Activated CD4-positive, CD25-positive, alpha-beta regulatory T cell treated with anti-CD3 and anti-CD28 coated beads, Interleukin-2, amount 50 U/mL, for 72 hours (primary cell): ENCODE data around the gene TBC1D10A.
A peak's percentile ranks its signal among the peaks of the same experiment; 100 is the strongest.

ENCODE experiments used
- DNase-seq: peaks from one replicate; pipeline ENCODE4 v3.0.0; 2021

TBC1D10A gene

DNA sequence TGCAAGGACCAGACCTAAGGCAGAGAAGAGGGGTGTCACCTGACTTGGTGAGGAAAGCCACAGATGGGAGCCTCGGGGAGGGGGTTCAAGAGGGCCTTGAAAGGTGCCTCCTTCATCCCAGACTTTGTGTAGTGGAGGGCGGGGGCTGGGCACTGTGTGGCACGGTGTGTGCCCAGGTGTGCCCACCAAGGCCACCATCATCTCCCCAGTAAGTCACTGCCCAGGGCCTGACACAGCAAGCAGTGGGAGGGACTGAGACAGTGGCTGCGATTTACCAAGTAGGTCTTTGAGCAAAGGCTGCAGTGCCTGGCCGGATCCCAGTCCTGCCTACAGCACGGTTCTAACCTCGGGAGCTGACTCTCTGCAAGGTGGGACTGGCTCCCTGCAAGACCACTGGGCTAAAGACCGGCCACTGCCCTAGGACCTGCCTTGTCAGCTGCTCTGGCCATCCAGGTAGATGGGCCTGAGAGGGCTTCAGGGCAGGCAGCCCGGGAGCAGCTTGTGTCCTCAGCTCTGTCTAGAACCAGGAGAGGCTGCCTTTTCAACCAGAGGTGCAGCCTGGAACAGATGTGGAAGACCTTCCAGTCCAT is 61.5 kb downstream of the TBC1D10A start:
- no peak for DNase-seq

DNA sequence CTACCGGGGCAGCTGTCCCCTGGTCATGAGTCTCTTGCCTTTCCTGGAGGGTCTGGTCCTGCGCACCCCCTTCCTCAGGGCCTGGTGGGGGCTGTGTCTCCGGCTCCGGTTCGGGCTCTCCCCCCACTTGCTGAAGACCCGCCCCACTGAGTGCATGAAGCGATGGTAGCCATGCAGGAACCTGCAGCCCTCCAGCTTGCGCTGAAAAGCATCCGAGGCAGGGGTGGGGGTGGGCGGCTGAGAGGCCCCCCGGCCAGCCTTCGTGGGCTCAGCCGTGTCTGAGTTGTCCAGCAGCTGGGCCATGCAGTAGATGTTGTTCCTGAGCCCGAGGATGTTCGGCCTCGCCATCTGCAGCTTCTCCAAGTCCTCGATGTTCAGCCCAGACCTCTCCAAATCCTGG is 62.9 kb downstream of the TBC1D10A start:
- DNase-seq = no peak

DNA sequence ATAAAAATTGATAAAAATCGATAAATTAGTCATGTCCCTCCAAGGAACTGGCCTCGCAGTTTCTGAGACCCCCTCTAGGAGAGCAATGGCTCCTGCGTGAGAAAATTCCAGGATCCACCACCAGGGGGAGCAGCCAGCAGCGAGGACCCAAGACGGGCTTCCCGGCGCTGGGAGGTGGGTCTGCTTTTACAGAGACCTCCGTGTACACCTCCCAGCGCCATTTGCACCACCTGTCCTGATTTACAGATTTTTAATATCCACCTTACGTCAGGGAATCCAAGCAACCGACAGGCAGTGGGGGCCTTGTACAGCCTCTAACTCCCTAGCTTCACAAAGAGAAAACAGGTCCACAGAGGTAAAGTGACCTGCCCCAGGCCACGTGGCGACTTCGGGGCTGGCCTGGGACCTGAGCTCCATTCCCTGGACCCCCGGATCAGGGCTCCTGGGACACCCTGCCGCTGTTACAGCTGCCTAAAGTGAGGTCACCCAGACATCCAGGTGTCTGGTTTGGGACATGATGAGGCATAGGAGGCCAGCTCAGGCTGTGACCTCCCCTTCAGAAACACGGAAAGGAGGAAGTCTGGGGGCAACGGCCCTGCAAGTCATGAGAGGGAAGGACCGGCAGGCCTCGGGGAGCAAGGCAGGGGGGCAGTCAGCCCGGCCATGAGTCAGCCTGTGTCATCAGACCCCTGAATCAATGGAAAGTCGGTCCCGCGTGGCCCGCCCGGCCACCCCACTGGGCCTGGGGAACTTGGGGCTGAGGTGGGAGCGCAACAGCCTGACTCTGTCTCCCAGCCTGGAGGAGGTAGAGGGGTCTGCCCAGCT is 63.6 kb downstream of the TBC1D10A start:
- DNase-seq = peak; percentile 84

DNA sequence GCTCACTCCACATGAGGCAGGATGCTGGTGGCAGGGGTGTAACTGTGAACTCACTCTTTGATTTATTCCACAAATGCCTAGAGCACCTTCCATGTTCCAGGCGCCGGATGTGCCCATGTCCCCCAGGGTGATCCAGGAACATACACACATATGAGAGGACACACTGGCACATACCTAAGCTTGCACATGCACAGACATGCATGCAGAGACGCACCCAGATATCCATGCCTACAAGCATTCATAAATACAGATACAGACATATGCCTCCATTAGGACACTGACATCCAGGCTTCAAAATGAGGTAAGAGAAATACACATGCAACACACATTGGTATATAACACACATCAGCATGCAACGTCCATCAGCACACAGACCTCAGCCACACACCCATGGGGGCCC is 64.6 kb downstream of the TBC1D10A start:
- DNase-seq = no peak

DNA sequence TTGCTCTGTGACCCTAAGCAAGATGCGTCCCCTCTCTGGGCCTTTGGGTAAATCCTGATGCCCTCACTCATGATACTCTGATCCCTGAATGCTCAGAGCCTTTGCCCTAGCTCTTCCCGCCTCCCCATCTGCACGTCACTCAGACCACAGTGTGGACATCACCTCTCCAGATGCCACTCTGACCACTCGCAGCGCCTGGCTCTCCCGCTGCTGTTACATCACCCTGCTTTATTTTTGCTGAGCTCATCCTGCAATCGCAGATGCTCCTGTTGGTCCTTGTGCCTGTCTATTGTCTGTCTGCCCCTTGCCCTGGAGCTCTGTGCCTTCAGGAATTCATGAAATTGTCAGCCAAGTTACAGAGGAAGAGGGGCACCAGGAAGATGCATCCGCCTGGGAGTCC is 65.6 kb downstream of the TBC1D10A start:
- no peak for DNase-seq

DNA sequence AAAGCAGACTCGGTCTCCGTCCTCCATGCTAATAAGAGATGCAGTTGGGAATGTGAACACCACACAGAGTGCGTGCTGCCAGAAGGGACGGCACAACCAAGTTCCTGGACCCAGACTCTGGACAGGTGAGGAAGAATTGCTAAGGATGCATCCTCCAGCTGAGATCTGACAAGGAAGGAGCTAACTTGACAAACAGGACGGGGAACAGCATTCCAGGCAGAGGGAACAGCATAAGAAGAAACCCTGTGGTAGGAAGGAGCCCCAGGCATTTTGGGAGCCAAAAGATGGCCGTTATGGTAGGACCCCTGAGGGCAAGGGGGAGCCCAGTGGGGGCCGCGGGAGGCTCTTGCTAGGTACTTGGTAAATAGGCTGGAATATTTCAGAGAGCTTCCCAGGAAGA is 66.1 kb downstream of the TBC1D10A start:
- no peak for DNase-seq

DNA sequence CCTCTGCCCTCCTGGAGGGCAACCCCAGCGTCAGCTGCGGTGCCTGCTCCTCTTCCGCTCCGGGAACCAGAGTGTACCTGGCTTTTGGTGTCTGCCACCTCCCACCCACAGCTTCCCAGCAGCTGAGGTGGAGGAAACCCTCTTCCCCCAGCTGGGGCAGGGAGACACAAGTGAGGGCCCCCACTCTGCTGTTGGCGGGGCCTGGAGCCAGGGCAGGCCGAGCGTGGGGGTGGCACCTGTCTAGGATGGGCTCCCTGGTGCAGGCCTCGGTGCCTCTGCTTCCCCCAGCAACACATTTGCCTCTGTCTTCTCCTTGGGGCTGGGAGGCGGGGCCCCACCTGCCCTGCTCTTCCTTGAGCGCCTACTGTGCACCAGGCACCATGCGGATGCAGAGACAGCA is 66.5 kb downstream of the TBC1D10A start:
- DNase-seq = no peak

DNA sequence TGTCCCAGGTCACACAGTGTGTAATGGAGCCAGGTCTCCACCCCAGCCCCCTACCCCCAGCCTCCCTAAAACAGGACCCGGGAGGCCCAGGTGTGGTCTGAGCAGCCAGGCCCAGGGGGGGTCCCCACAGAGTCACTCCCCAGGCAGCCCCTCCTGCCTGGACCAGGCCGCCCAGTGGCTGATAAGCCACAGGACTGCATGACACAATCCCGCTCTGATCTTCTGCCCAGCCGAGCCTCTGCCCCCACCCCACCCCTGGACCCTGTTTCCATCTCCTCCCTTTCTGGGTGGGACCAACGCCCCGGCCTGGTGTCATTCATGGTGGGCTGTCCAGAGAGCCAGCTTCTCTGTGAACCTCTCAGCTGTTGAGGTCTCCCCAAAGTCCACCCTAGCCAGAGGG is 72.4 kb downstream of the TBC1D10A start:
- DNase-seq = no peak

DNA sequence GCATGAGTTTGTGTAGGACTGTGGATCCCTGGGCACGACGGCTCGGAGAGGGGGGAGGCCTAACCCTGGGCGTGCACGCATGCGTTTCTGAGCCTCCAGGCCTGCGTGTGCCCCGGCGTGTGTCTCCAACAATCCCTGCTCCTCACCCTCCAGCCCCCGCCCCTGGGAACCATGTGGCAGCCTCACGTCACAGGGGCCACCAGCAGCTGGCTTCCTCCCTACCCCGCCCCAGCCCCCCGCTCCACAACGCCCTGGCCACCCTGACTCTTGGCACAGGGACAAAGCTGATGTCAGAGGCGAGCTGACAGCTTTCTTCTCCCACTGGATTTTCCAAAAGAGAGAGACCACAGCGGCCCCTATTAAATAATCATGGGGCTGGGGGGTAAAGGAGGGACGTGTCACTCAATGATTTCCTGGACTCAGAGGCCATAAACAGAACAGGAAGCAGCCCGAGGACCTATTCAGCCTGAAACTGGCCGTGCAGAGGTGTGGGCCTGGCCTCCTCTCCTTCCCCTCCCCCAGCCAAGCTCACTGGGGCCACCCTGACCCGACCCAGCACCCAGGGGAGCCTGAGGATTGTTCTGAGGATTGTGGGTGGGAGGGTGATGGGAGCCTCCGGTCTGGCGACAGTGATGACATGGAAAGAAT is 73.4 kb downstream of the TBC1D10A start:
- no peak for DNase-seq

DNA sequence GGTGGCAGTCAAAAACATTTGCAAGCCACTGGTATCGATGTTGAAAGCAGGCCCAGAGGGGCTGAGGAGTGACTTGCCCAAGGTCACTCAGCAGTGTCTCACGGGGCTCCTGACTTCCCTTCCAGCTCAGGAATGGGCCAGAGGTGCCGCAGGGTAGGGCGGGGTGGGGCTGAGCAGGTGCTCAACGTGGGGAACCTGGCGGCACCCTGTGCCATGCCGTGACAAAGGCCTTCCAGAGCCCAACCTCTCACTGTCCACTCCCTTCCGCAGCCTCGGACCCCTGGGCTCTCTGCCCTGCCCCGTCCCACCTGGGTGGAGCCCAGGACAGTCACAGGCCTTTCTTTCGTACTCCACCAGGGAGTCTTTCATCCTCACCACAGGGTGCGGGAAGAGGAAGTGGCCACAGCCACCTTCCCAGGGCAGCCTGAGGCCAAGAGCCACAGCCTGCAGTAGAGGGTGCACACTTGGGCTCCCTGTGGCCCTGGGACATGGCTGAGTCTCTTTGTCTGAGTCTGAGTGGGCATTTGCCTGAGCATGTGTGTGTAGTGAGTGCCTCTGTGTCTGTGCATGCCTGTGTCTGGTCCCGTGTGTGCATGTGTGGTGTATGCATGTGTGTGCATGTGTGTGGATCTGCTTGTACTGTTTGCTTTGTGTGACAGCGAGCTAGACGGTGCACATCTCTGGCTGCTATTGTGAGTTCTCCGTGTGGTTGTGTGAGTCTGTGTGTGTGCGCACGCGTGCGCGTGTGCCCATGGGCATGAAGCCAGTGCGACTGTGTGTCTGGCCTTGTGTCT is 74.1 kb downstream of the TBC1D10A start:
- no peak for DNase-seq

DNA sequence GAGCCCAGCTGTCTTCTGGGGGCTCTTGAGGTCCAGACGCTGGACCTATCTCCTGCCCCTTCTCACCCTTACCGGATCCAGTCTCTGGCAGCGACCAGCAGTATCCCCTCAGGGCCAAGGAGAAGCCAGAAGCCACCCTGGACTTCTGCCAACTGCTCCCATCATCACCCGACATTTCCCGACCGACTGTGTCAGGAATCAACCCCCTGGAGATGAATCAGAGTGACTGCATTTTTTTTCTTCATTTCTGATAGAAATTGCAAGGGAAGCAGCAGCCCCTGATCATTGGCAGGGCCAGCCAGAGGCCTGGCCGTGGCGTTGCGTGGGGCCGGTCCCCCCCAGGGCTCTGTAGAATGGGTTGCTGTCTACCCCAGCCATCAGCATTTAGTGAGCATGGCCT is 75.0 kb downstream of the TBC1D10A start:
- no peak for DNase-seq

DNA sequence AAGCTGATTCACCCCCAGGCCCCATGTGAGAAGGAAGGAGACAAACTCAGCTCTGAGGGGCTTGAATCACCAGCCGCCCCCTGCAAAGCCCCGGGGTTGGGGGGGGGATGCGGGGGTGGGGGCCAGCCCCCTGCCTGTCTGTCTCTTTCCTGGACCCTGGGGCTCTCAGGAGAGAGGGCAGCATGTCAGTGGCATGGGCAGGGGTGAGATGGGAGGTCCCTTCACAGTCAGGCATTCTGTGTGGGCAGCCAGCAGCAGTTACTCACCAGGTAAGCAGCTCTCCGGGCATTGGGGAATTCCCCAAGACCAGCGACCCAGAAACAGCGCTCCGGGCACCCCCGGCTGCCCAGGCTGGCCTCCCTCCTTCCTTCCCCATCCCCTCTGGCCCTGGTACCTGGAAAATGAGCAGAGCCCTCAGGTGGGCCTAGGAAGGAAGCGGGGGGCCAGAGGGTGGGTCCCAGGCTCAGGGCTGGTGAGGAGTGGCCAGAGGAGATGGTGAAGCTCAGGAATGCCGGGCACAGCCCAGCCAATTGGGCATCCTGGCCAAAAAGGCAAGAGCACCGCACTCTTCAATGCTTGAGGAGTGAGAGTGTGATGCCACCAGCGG is 76.0 kb downstream of the TBC1D10A start:
- DNase-seq = peak; percentile 48

DNA sequence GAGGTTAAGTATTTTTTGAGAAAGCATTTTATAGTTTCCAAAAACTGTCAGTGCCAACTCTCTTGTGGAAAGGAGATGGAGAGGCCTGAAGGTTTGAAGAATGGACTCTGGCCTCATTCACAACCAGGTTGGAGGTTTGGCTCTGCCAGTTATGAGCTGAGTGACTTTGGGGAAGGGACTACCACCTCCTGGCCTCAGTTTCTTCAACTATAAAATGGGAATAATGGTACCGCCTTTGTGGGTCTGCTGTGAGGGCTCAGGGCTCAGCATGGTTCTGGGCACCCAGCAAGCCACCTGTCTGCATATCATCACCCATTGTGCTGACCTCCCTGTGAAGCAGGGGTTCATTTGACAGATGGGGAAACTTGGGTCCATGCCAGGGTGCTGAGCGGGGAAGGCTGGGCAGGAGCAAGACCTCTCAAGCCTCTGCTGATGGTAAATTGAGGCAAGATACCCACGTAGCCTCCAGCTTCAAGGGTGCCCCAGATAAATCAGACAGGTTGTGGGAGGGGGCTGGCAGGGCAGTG is 76.6 kb downstream of the TBC1D10A start:
- no peak for DNase-seq

DNA sequence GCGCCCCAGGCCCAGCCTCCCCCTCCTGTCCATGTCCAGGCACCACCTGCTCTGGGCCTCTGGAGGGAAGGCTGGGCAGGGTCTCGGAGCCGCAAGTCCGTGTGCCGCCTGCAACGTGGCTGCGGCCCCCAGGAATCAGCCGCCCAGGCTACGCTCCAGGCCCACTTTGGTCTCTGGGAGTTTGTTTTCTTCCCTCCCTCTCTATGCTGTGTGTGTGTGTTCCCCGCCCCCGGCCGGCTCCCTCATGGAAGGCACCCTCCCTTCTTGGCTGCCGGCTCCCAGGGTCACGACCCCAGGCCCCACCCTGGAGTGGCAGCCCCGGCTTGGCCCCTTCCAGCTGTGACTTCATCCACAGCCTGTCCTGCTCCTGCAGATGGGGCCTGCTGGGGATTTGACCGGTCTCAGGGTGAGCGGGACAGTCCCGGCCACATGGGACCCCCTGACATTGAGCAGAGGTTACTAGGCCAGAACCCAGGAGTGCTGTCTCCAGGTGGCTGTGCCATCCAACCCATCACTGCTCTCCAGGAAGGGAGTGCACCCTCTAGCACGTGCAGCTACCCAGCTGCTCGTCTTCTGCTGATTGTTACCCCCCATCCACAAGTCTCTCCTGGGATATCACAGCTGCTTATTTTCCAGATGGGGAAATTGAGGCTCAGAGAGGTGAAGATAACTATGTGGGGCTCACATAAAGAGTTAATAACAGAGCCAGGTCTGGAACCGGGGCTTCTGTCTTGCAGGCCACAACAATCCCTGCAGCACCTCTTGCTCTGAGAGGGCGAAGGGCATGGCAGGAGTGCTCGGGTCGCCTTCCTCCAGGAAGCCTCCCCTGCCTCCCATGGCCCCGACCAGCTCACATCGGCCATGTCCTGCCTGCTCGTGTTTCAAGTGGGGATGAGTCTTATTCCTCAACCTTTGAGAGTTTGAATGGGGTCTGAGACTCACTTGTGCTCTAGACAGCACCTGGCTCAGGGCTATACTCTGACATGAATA is 77.4 kb downstream of the TBC1D10A start:
- no peak for DNase-seq

DNA sequence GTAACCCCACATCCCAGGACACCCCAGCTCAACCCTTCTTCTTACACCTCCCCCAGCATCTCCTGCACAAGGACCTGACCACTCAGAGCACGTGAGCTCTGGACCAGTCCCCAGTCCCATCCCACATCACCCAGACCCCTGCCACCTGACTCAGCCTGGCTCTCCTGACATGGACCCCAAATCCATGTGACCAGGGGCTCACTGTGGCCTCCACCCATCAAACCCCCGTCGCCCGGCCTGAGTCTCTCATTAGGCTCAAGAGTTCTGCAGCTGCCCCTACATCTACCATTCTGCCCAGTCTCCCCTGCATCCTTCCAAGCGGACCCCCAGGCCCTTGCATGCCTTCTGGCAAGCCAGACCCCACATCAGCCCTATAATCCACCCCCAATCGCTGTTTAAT is 78.3 kb downstream of the TBC1D10A start:
- DNase-seq = no peak

DNA sequence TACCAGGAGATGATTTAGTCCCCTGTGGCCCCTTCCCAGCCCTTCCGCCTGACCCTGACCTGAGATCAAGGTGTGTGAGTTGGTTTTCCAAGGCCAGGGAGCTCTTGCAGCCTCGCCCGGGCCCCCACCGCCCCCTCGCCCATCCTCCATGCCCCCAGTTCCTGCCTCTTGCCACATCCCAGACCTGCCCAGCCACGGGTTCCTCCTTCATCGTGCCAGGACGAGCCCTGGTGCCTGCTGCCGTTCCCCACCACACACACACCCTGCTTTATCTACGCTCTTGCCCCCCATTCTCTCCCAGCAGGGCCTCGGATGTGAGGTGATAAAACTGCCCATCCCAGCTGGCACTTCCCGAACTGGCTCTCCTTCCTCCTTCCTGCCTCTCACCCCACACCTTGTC is 78.8 kb downstream of the TBC1D10A start:
- DNase-seq = no peak

DNA sequence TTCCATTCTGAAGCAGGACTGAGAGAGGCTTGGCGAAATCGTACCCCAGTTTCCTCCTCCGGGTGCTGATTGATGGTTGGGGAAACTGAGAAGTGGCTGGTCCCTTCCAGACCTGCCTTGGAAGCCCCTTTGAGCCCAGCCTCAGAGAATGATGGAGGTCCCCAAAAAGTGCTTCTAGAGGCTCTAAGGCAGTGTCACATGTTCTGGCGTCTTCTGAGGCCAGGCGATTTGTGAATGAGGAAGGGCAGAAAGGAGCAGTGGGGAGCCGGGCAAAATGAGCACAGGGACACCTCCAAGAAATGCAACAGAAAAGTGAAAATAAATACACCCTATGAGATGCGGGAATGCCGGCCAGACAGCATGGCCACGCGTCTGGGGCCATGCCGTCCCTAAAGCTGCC is 79.2 kb downstream of the TBC1D10A start:
- DNase-seq = no peak

DNA sequence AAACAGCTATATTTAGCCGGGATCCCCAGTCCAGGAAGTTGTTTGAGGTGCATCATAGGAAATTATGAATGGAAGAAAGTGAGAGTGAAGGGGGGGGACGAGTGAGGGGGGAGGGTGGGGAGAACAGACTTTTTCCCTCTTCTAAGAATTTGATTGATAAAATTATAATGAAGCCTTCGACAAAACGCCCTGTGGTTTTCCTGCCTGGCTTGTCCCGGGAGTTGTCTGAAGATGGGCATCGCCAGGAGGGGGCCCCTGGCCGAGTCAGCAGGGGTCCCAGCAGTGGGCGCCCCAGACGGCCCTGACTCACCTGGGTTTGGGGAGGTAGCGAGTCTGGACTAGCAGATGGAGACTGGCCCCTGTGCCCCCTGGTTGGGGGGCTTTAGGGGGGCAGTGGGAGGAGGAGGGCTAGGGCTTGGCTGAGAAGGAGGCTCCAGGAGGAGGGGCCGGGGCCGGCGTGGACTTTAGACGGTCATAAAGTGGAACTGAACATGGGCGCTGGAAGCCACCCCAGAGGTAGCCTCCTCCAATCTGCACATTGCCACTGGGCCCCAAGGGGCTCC is 79.8 kb downstream of the TBC1D10A start:
- DNase-seq = no peak

DNA sequence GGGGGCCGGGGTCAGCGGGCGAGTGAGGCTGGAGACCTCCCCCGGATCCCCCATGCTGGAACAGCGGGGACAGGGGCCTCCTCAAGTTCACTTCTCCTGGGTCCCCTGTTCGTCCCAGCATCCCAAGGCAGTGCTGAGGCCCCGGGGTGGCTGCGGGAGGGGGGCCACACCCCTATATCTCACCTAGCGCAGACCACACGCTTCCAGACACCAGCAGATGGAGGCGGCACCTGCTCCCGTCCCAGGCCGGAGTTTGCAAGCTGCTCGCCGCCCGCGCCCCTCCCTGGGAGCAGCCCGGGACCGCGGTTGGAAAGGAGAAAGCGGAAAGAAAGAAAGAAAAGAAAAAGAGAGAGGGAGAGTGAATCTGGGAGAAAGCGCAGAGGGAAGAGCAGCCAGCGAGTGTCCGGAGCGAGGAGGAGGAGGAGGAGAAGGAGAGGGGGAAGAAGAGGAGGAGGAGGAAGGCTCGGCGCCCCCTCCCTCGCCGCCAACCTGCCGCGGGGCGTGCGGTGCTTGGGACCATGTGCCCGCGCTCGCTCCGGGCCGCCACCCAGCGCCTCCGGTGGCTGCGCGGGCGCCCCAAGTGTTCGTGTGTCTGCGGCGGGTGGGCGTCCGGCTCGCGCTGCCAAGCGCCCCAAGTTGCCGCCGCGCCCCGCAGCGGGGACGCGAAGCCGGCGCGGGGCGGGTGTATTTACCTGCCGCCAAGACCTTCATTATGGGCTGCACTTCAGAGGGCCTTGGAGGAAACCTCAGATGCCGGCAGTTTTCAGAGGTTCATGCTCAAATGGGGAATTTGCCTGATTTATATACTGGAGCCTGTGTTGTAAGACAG is 80.5 kb downstream of the TBC1D10A start, which contains the start of gene LIF:
Gene LIF (minus strand): TSS at position 775 of the 829 bp plus-strand sequence. CDS start 64 bp downstream, at position 711.
- peak; percentile 61 for DNase-seq
